Osteocyte (in vitro differentiated cells): Measurements from ENCODE around the gene DDA1. TPM values are rescaled to one million over a fixed set of nuclear protein-coding genes. Genes with fewer than 3 reads are reported as not detected.

ENCODE experiments used
- DNase-seq: peaks from one replicate; pipeline ENCODE4 v3.0.0; 2021; ENCODE audit warnings: mixed read lengths; ENCODE audit not compliant: unreplicated experiment; ENCODE audit errors: extremely low spot score
- H3K27ac Mint-ChIP-seq: one replicate; pipeline ENCODE4 v1.8.0; 2021; ENCODE audit warnings: mild to moderate bottlenecking, mixed read lengths; ENCODE audit not compliant: unreplicated experiment
- H3K27me3 Mint-ChIP-seq: one replicate; pipeline ENCODE4 v1.8.0; 2021; ENCODE audit warnings: mixed read lengths; ENCODE audit not compliant: unreplicated experiment
- H3K36me3 Mint-ChIP-seq: one replicate; pipeline ENCODE4 v1.8.0; 2021; ENCODE audit warnings: mixed read lengths; ENCODE audit not compliant: unreplicated experiment
- H3K4me1 Mint-ChIP-seq: one replicate; pipeline ENCODE4 v1.8.0; 2021; ENCODE audit warnings: mixed read lengths; ENCODE audit not compliant: unreplicated experiment
- H3K4me3 Mint-ChIP-seq: one replicate; pipeline ENCODE4 v1.8.0; 2021; ENCODE audit warnings: mild to moderate bottlenecking, moderate library complexity, mixed read lengths; ENCODE audit not compliant: unreplicated experiment
- H3K9me3 Mint-ChIP-seq: one replicate; pipeline ENCODE4 v1.8.0; 2021; ENCODE audit warnings: mixed read lengths; ENCODE audit not compliant: unreplicated experiment
- CTCF ChIP-seq: fragments of 200-600 bp; sonication (generic); IDR thresholded peaks from 2 replicates; pipeline ENCODE4 v1.5.0; 2021; ENCODE audit warnings: antibody characterized with exemption, mild to moderate bottlenecking, moderate library complexity
- total RNA-seq: library from RNA; stranded (reverse); gene quantifications from 2 replicates; pipeline ENCODE4 v1.2.1, GENCODE V29; 2021

Gene DDA1
- total RNA-seq, 1 donor from 2014 or later = 50.0 TPM

DNA sequence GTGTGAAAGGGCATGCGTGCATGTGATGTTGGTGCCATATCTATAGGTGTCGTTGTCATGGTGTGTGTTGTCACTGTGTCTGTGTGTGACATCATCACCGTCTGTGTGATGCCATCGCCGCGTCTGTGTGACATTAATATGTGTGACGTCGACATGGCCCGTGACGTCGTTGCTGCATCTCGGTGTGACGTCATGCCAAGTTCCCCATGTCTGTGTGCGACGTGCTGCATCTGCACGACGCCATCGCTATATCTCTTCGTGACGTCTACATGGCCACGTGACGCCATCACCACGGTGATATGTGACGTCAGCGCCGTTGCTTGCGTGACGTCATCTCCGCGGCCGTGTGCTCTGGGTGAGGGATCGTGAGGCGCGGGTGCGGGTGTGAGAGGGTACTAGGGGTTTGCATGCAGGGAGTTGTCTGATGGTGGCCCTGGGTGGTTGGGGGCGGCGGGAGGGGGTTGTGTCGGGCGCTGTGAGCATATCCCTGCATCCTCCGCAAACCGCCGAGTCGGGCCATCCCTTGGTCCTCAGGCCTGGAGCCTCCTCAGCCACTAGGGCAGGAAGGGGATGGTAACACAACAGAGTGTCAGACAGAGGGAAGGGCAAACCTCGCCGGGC lies 42.6 kb downstream of the DDA1 start:
- H3K27ac Mint-ChIP-seq = no peak overlapping the region
- peaks cover 40% of the 10 kb centered on the region for H3K4me1 Mint-ChIP-seq
- no peaks in the 10 kb centered on the region for H3K27me3 Mint-ChIP-seq
- DNase-seq = no peak
- H3K9me3 Mint-ChIP-seq = no peaks in the 10 kb centered on the region
- no peak overlapping the region for H3K4me3 Mint-ChIP-seq
- TF ChIP-seq CTCF = no peak
- H3K36me3 Mint-ChIP-seq = no peaks in the 10 kb centered on the region

DNA sequence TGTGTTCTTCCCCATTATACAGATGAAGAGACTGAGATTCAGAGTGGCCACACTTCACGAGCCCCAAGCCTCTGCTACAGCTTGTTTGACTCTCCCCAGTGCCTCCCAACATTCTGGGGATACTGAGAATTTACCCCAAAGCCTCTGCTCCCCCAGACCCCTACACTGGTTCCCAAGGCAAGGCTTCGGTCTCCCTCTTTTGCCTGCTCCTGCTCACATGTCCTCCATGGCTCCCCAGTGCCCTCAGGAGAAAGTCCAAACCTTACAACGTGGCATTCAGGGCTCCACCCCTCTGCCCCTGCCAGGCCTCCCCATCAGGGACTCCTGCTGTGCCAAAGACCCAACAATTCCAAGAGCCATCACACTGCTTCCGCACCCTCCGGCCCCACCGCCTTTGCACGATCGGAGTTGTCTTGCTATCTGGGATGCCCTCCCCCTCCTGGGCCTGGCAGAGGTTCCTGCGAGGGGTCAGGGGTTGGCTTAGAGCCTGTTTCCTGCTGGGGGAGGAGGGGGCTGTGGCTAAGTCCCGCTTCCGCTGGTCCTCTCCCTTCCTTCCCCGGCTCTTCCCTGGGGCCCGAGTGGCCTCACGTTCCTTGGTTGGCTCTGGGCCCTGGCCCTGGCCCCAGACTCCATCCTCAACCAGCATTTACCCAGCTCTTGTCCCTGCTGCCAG lies 43.4 kb downstream of the DDA1 start:
- Mint-ChIP-seq H3K36me3 (no peaks in the 10 kb centered on the region), H3K4me3 (no peak overlapping the region), H3K27ac (no peak overlapping the region), H3K4me1 (peaks cover 32% of the 10 kb centered on the region), H3K27me3 (no peaks in the 10 kb centered on the region), H3K9me3 (no peaks in the 10 kb centered on the region)
- DNase-seq = no peak
- TF ChIP-seq CTCF = no peak

GRCh38 chr19:17353386-17353785 lies 44.0 kb downstream of the DDA1 start:
- Mint-ChIP-seq H3K27ac (no peak overlapping the region), H3K9me3 (no peaks in the 10 kb centered on the region), H3K4me1 (peaks cover 28% of the 10 kb centered on the region), H3K36me3 (no peaks in the 10 kb centered on the region), H3K4me3 (no peak overlapping the region), H3K27me3 (no peaks in the 10 kb centered on the region)
- no peak for TF ChIP-seq CTCF
- DNase-seq = no peak

- H3K4me3 Mint-ChIP-seq = no peak overlapping the region
- no peak overlapping the region for H3K27ac Mint-ChIP-seq
- H3K9me3 Mint-ChIP-seq = no peaks in the 10 kb centered on the region
- DNase-seq = no peak
- no peak for TF ChIP-seq CTCF
- H3K4me1 Mint-ChIP-seq = peaks cover 17% of the 10 kb centered on the region
- peaks cover under 1% of the 10 kb centered on the region for H3K27me3 Mint-ChIP-seq
- no peaks in the 10 kb centered on the region for H3K36me3 Mint-ChIP-seq
Measured at GRCh38 chr19:17357078-17357666, 47.8 kb downstream of the DDA1 start.

GRCh38 chr19:17357724-17358123 lies 48.4 kb downstream of the DDA1 start:
- no peaks in the 10 kb centered on the region for H3K9me3 Mint-ChIP-seq
- H3K27me3 Mint-ChIP-seq = peaks cover 5% of the 10 kb centered on the region
- no peak overlapping the region for H3K27ac Mint-ChIP-seq
- H3K36me3 Mint-ChIP-seq = no peaks in the 10 kb centered on the region
- peaks cover 16% of the 10 kb centered on the region for H3K4me1 Mint-ChIP-seq
- DNase-seq = no peak
- no peak for TF ChIP-seq CTCF
- no peak overlapping the region for H3K4me3 Mint-ChIP-seq
